Osteoblast (primary cell): Measurements from ENCODE around the gene DCBLD2. TPM values are rescaled to one million over a fixed set of nuclear protein-coding genes. Genes with fewer than 3 reads are reported as not detected.
A peak's percentile ranks its signal among the peaks of the same experiment; 100 is the strongest.

Experiments used
- DNase-seq: peaks from one replicate; pipeline ENCODE4 v3.0.0; 2011; ENCODE audit warnings: low spot score, mixed read lengths; ENCODE audit not compliant: insufficient read length; ENCODE audit errors: missing footprints
- H2AFZ ChIP-seq: 2 replicates; pipeline ENCODE4 v1.6.0; 2011; ENCODE audit warnings: mild to moderate bottlenecking, low read length
- H3K27ac ChIP-seq: 2 replicates; pipeline ENCODE4 v1.5.1; 2011; ENCODE audit warnings: mild to moderate bottlenecking, low read depth, low read length, moderate library complexity
- H3K27me3 ChIP-seq: 2 replicates; pipeline ENCODE4 v1.6.0; 2012; ENCODE audit warnings: mild to moderate bottlenecking, control low read depth, inconsistent platforms, low read length, moderate library complexity; ENCODE audit not compliant: insufficient read depth
- H3K36me3 ChIP-seq: 2 replicates; pipeline ENCODE4 v1.5.1; 2011; ENCODE audit warnings: mild to moderate bottlenecking, low read length, control low read depth, moderate library complexity; ENCODE audit not compliant: insufficient read depth
- H3K4me1 ChIP-seq: 2 replicates; pipeline ENCODE4 v1.5.1; 2011; ENCODE audit warnings: mild to moderate bottlenecking, low read length, control low read depth, moderate library complexity; ENCODE audit not compliant: insufficient read depth
- H3K4me2 ChIP-seq: 2 replicates; pipeline ENCODE4 v1.6.0; 2011; ENCODE audit warnings: mild to moderate bottlenecking, low read length; ENCODE audit not compliant: insufficient read depth
- H3K4me3 ChIP-seq: fragments of 200-600 bp; sonication (generic); 3 replicates; pipeline ENCODE4 v1.5.1; 2012; ENCODE audit warnings: mild to moderate bottlenecking, low read length, inconsistent platforms; ENCODE audit not compliant: insufficient read depth
- H3K79me2 ChIP-seq: 2 replicates; pipeline ENCODE4 v1.6.0; 2012; ENCODE audit warnings: mild to moderate bottlenecking, low read length, control low read depth, inconsistent platforms; ENCODE audit not compliant: insufficient read depth
- H3K9me3 ChIP-seq: 2 replicates; pipeline ENCODE4 v1.5.1; 2011; ENCODE audit warnings: low read depth, low read length, control low read depth
- H4K20me1 ChIP-seq: 2 replicates; pipeline ENCODE4 v1.6.0; 2012; ENCODE audit warnings: mild to moderate bottlenecking, low read length, control low read depth; ENCODE audit not compliant: insufficient read depth
- total RNA-seq: library from RNA; depleted of rRNA; stranded (reverse); fragments of >200 nt; gene quantifications from 2 replicates; pipeline ENCODE4 v1.2.3, GENCODE V29; 2012
- TF ChIP-seq, protein P1 (sequence below): IDR thresholded peaks from 2 replicates; pipeline ENCODE4 v1.5.1; 2011; ENCODE audit warnings: mild to moderate bottlenecking, low read depth, low read length, moderate library complexity; ENCODE audit errors: extremely low read depth

The DCBLD2 gene
- total RNA-seq, 1 donor, result 187 TPM

DNA sequence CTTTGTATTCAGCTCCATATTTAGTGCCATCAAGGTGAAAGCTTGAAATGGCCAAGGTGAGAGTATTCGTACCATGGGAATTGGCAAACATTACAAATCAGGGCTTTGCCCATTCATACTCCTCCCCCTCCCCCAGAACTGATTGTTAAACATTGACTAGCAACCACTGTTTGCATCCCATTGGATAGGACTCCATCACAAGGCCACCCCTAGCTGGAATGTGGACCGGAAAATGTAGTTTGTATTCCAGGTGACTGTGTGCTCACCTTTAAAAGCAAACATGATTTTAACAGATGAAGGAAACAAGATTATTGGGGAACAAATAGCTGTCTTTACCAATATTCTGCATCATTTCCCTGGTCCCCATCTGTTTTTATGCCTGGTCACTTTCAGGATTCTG is 124.2 kb downstream of the DCBLD2 start:
- no peaks in the 10 kb centered on the region for H3K9me3 ChIP-seq
- H2AFZ ChIP-seq, result no peak overlapping the region
- no peak for DNase-seq
- H3K27ac ChIP-seq, result no peak overlapping the region
- no peaks in the 10 kb centered on the region for H3K79me2 ChIP-seq
- TF ChIP-seq, protein P1, sequence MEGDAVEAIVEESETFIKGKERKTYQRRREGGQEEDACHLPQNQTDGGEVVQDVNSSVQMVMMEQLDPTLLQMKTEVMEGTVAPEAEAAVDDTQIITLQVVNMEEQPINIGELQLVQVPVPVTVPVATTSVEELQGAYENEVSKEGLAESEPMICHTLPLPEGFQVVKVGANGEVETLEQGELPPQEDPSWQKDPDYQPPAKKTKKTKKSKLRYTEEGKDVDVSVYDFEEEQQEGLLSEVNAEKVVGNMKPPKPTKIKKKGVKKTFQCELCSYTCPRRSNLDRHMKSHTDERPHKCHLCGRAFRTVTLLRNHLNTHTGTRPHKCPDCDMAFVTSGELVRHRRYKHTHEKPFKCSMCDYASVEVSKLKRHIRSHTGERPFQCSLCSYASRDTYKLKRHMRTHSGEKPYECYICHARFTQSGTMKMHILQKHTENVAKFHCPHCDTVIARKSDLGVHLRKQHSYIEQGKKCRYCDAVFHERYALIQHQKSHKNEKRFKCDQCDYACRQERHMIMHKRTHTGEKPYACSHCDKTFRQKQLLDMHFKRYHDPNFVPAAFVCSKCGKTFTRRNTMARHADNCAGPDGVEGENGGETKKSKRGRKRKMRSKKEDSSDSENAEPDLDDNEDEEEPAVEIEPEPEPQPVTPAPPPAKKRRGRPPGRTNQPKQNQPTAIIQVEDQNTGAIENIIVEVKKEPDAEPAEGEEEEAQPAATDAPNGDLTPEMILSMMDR, result no peak
- H3K4me1 ChIP-seq, result peaks cover 39% of the 10 kb centered on the region
- H3K4me3 ChIP-seq, result no peak overlapping the region
- no peaks in the 10 kb centered on the region for H3K36me3 ChIP-seq
- no peaks in the 10 kb centered on the region for H4K20me1 ChIP-seq
- H3K4me2 ChIP-seq, result peak overlapping the region; percentile 61
- H3K27me3 ChIP-seq, result peaks cover 3% of the 10 kb centered on the region

DNA sequence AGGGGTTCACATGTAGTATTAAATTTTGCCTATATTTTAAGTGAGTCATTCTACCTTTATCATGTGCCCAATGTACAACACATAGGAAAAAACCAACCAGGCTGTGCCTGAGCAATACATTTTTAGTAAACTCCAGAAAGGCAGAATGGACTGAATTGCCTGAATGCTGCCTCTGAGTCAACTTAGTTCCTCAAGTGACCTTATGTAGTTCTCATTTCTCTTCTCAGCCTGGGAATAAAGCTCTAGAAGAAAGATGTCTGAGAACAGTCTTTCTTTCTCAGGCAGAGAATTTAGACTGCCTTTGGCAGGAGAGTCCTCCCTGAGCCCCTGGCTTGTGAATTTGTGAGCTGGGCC is 125.4 kb downstream of the DCBLD2 start:
- peaks cover 3% of the 10 kb centered on the region for H3K27me3 ChIP-seq
- H3K4me3 ChIP-seq, result no peak overlapping the region
- H3K27ac ChIP-seq, result no peak overlapping the region
- no peak overlapping the region for H3K4me2 ChIP-seq
- H3K4me1 ChIP-seq, result peaks cover 38% of the 10 kb centered on the region
- no peaks in the 10 kb centered on the region for H3K79me2 ChIP-seq
- no peaks in the 10 kb centered on the region for H4K20me1 ChIP-seq
- no peaks in the 10 kb centered on the region for H3K36me3 ChIP-seq
- TF ChIP-seq, protein P1, result no peak
- no peak for DNase-seq
- no peak overlapping the region for H2AFZ ChIP-seq
- H3K9me3 ChIP-seq, result no peaks in the 10 kb centered on the region

DNA sequence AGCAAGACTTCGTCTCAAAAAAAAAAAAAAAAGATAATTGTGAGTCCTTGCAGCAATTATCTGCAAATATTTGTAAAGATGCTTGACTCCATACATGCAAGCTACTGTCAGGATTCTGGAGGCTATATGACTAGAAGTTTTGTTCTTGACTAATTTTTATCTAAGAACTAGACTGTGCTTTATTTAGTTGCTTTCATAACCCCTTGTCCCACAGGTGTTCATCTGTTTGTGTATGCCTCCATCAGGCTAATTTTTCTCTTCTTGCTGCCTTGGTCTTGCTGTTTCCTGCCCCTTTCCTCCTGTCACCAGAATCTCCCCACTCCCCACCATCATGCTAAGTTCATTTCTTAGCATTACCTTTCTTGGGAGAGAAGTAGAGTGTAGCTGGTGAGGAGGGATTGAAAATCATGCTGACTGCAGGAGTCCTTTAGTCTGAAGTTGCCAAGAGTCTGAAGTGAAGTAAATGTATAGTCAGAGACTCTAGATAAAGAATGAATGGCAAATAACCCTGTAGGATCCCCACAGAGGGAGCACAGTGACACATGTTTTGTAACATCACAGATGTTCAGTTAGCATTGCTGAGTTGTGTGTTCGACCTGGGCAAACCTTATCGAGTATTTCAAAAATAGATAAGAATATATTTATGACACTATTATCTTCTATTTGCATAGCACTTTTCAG is 125.9 kb downstream of the DCBLD2 start:
- Histone ChIP-seq H4K20me1 (no peaks in the 10 kb centered on the region), H3K27me3 (peaks cover 3% of the 10 kb centered on the region), H3K4me3 (no peak overlapping the region), H3K36me3 (no peaks in the 10 kb centered on the region), H3K4me2 (no peak overlapping the region), H2AFZ (no peak overlapping the region), H3K79me2 (no peaks in the 10 kb centered on the region), H3K9me3 (no peaks in the 10 kb centered on the region), H3K27ac (no peak overlapping the region), H3K4me1 (peaks cover 38% of the 10 kb centered on the region)
- DNase-seq, result no peak
- TF ChIP-seq, protein P1, result no peak

DNA sequence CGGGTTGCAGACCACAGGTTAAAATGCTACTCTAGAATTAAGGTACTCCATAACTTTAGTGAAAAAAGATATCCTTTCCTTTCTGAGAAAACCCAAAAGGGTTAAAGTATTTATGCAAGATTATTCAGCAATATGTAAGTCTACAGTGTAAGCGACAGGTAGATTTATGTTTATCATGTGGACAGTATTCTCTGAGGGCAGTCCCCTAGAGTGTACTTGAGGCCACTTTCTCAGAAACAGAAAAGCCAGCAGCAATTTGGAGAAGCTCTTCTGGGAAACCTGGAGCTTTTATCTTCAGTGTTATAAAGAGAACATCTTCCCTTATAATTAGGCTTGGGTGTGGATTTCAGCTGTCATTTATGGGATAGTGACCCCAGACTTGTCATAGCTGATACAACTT is 129.5 kb downstream of the DCBLD2 start:
- Histone ChIP-seq H3K36me3 (no peaks in the 10 kb centered on the region), H3K79me2 (no peaks in the 10 kb centered on the region), H3K4me2 (no peak overlapping the region), H3K4me1 (peaks cover 2% of the 10 kb centered on the region), H3K27me3 (peaks cover 3% of the 10 kb centered on the region), H4K20me1 (no peaks in the 10 kb centered on the region), H3K9me3 (no peaks in the 10 kb centered on the region), H3K27ac (no peak overlapping the region), H3K4me3 (no peak overlapping the region), H2AFZ (no peak overlapping the region)
- DNase-seq, result no peak
- TF ChIP-seq, protein P1, result no peak
